GM23248 (cell line): ENCODE results near the gene AGO1.

Experiments
- EZH2 ChIP-seq: fragments of 200-600 bp; sonication (generic); IDR thresholded peaks from 2 replicates; pipeline ENCODE4 v1.6.1; 2018; ENCODE audit warnings: antibody characterized with exemption, mild to moderate bottlenecking; ENCODE audit not compliant: insufficient read depth, poor library complexity, severe bottlenecking
- EZH2phosphoT487 ChIP-seq: fragments of 200-600 bp; sonication (generic); IDR thresholded peaks from 2 replicates; pipeline ENCODE4 v1.6.1; 2018; ENCODE audit warnings: antibody characterized with exemption, moderate library complexity, mild to moderate bottlenecking, low read depth; ENCODE audit not compliant: insufficient read depth

DNA sequence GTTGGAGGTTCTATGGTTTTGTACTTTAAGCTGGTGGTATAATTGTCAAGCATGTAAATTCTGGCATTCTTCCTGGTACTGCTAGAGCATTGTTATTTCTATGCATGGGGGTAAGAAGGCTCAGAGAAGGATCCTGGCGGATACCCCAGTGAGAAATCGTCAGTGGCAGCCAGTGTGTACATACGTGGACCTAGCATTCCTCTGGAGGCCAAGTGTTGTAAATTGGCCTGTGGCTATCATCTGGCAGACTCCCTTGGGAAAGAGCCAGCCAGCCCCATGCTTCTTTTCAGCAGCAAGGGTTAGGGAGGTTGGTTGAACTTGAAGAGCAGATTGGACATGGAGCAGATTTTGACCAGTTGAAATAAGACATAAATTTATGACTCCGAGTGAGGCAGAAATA is 42.7 kb downstream of the AGO1 start:
- TF ChIP-seq EZH2 (no peak), EZH2phosphoT487 (no peak)
